Medulla oblongata (tissue), 1 donor: Measurements from ENCODE around the gene PKN3.
"Not testable (repeated sequence)": the region's sequence is repeated elsewhere in the genome, so short reads cannot be mapped to it uniquely, and the experiment has no call there.

Experiments used
- DNase-seq: peaks from one replicate; pipeline ENCODE4 v3.0.0-alpha.2; 2015; ENCODE audit errors: extremely low spot score

Gene PKN3

GRCh38 chr9:128693738-128694137, 8.6 kb upstream of the PKN3 start:
- DNase-seq, result not testable (repeated sequence)

- no peak for DNase-seq
Observed at GRCh38 chr9:128694344-128694743, 8.0 kb upstream of the PKN3 start.

- DNase-seq, result no peak
Observed at GRCh38 chr9:128696923-128697707, 5.2 kb upstream of the PKN3 start.

- DNase-seq, result not testable (repeated sequence)
Observed at GRCh38 chr9:128699096-128699795, 3.1 kb upstream of the PKN3 start.

GRCh38 chr9:128701227-128701854, 962 bp upstream of the PKN3 start:
- no peak for DNase-seq

- no peak for DNase-seq
Observed at GRCh38 chr9:128702949-128703615, 779 bp downstream of the PKN3 start.

- DNase-seq, result no peak
Observed at GRCh38 chr9:128703616-128704355, 1.5 kb downstream of the PKN3 start.

- DNase-seq, result no peak
Observed at GRCh38 chr9:128704356-128704670, 2.0 kb downstream of the PKN3 start.

- no peak for DNase-seq
Observed at GRCh38 chr9:128705051-128705965, 3.0 kb downstream of the PKN3 start.

GRCh38 chr9:128706045-128706444, 3.7 kb downstream of the PKN3 start:
- no peak for DNase-seq

- no peak for DNase-seq
Observed at GRCh38 chr9:128706671-128707381, 4.5 kb downstream of the PKN3 start.

- no peak for DNase-seq
Observed at GRCh38 chr9:128707446-128707845, 5.1 kb downstream of the PKN3 start.

- DNase-seq, result no peak
Observed at GRCh38 chr9:128712451-128713410, 10.4 kb downstream of the PKN3 start.

- no peak for DNase-seq
Observed at GRCh38 chr9:128713411-128713780, 11.1 kb downstream of the PKN3 start.

- DNase-seq, result no peak
Observed at GRCh38 chr9:128713941-128714573, 11.8 kb downstream of the PKN3 start.

- no peak for DNase-seq
Observed at GRCh38 chr9:128714586-128715435, 12.5 kb downstream of the PKN3 start.

GRCh38 chr9:128715436-128715750, 13.1 kb downstream of the PKN3 start:
- DNase-seq, result no peak
